ENCODE data around the gene RNF40.
A peak's percentile ranks its signal among the peaks of the same experiment; 100 is the strongest.

The RNF40 gene

GRCh38 chr16:30761928-30762902 is at the start of gene RNF40, which contains the start of gene CFAP119:
Gene RNF40, plus strand, starts transcription at chr16:30762322. Its CDS starts 224 bp downstream, at chr16:30762546.
Gene CFAP119, minus strand, starts transcription at chr16:30762062. Its CDS starts 314 bp downstream, at chr16:30761748.
- peak; percentile 99 for DNase-seq (ENCODE audit: low spot score)

- no peak for DNase-seq (ENCODE audit: low spot score)
Measured at GRCh38 chr16:30715750-30716445, 46.2 kb upstream of the RNF40 start.

GRCh38 chr16:30720086-30720485 is 42.0 kb upstream of the RNF40 start:
- DNase-seq (ENCODE audit: low spot score): no peak

GRCh38 chr16:30720694-30721093 is 41.4 kb upstream of the RNF40 start:
- DNase-seq (ENCODE audit: low spot score): no peak

- no peak for DNase-seq (ENCODE audit: low spot score)
Measured at GRCh38 chr16:30721167-30721566, 41.0 kb upstream of the RNF40 start.

GRCh38 chr16:30721606-30722005 is 40.5 kb upstream of the RNF40 start:
- no peak for DNase-seq (ENCODE audit: low spot score)

GRCh38 chr16:30722443-30722842 is 39.7 kb upstream of the RNF40 start:
- no peak for DNase-seq (ENCODE audit: low spot score)

GRCh38 chr16:30722916-30723315 is 39.2 kb upstream of the RNF40 start:
- DNase-seq (ENCODE audit: low spot score): no peak

- peak; percentile 88 for DNase-seq (ENCODE audit: low spot score)
Measured at GRCh38 chr16:30723725-30724355, 38.3 kb upstream of the RNF40 start.

- DNase-seq (ENCODE audit: low spot score): no peak
Measured at GRCh38 chr16:30724641-30725417, 37.3 kb upstream of the RNF40 start.

- DNase-seq (ENCODE audit: low spot score): no peak
Measured at GRCh38 chr16:30725418-30725792, 36.7 kb upstream of the RNF40 start.

- DNase-seq (ENCODE audit: low spot score): no peak
Measured at GRCh38 chr16:30728321-30728720, 33.8 kb upstream of the RNF40 start.

GRCh38 chr16:30728899-30729672 is 33.0 kb upstream of the RNF40 start:
- DNase-seq (ENCODE audit: low spot score): no peak

GRCh38 chr16:30731411-30731810 is 30.7 kb upstream of the RNF40 start:
- no peak for DNase-seq (ENCODE audit: low spot score)

GRCh38 chr16:30736995-30737793 is 24.9 kb upstream of the RNF40 start:
- no peak for DNase-seq (ENCODE audit: low spot score)

- DNase-seq (ENCODE audit: low spot score): no peak
Measured at GRCh38 chr16:30737794-30738648, 24.1 kb upstream of the RNF40 start.

- no peak for DNase-seq (ENCODE audit: low spot score)
Measured at GRCh38 chr16:30738984-30739951, 22.9 kb upstream of the RNF40 start.
